Liver (tissue), 9 donors: ENCODE data around the gene RBX1. TPM values are rescaled to one million over a fixed set of nuclear protein-coding genes. Genes with fewer than 3 reads are reported as not detected.

Source experiments
- DNase-seq: peaks from one replicate; pipeline ENCODE4 v3.0.0-alpha.2; 2017; ENCODE audit warnings: low spot score
- H3K27ac ChIP-seq, 2 donors: one replicate each; pipeline ENCODE4 v1.7.0; 2013; ENCODE audit warnings: inconsistent platforms in 2 of 2, low read length in 2 of 2, control low read depth in 1 of 2, low read depth in 1 of 2, mild to moderate bottlenecking in 1 of 2
- H3K27me3 ChIP-seq, 4 donors: one replicate each; pipeline versions ENCODE4 v1.6.1 to v1.7.0; 2013; ENCODE audit warnings: low read length in 3 of 4, inconsistent platforms in 1 of 4, mild to moderate bottlenecking in 1 of 4, moderate library complexity in 1 of 4; ENCODE audit not compliant: control insufficient read depth in 4 of 4, insufficient read depth in 4 of 4
- H3K36me3 ChIP-seq, 4 donors: one replicate each; pipeline versions ENCODE4 v1.6.1 to v1.7.0; 2013; ENCODE audit warnings: low read length in 3 of 4, mild to moderate bottlenecking in 3 of 4, low read depth in 1 of 4, moderate library complexity in 1 of 4; ENCODE audit not compliant: control insufficient read depth in 4 of 4, insufficient read depth in 3 of 4
- H3K4me1 ChIP-seq, 4 donors: one replicate each; pipeline versions ENCODE4 v1.6.1 to v1.7.0; 2013; ENCODE audit warnings: low read length in 3 of 4, mild to moderate bottlenecking in 3 of 4, moderate library complexity in 1 of 4; ENCODE audit not compliant: control insufficient read depth in 4 of 4, insufficient read depth in 4 of 4
- H3K4me3 ChIP-seq, 3 donors: one replicate each; pipeline versions ENCODE4 v1.6.1 to v1.7.0; 2013; ENCODE audit warnings: low read length in 3 of 3, control low read depth in 1 of 3, low read depth in 1 of 3, mild to moderate bottlenecking in 1 of 3
- H3K9ac ChIP-seq, 2 donors: one replicate each; pipeline ENCODE4 v1.7.0; 2013; ENCODE audit warnings: low read length in 2 of 2, mild to moderate bottlenecking in 2 of 2, moderate library complexity in 2 of 2, control low read depth in 1 of 2, low read depth in 1 of 2
- H3K9me3 ChIP-seq, 4 donors: one replicate each; pipeline versions ENCODE4 v1.6.1 to v1.7.0; 2013; ENCODE audit warnings: low read length in 3 of 4; ENCODE audit not compliant: control insufficient read depth in 4 of 4
- ATF3 ChIP-seq: IDR thresholded peaks from 2 replicates; pipeline ENCODE4 v1.6.1; 2016; ENCODE audit warnings: antibody characterized with exemption
- CTCF ChIP-seq: fragments of 150-350 bp; IDR thresholded peaks from 2 replicates; pipeline ENCODE4 v1.5.1; 2017; ENCODE audit warnings: improper control_type of control experiment, low read depth, low read length; ENCODE audit not compliant: missing input control
- EGR1 ChIP-seq, 2 donors: IDR thresholded peaks; 2 replicates each; pipeline ENCODE4 v1.6.1; 2016 to 2018; ENCODE audit warnings: antibody characterized with exemption in 2 of 2, low read depth in 2 of 2
- FOXA1 ChIP-seq: IDR thresholded peaks from 2 replicates; pipeline ENCODE4 v1.6.1; 2016; ENCODE audit warnings: antibody characterized with exemption
- FOXA2 ChIP-seq: IDR thresholded peaks from 2 replicates; pipeline ENCODE4 v1.6.1; 2016; ENCODE audit warnings: antibody characterized with exemption
- GABPA ChIP-seq, 2 donors: IDR thresholded peaks in 1 of 2; conservative IDR thresholded peaks in 1 of 2; 2 replicates each; pipeline ENCODE4 v1.6.1; 2016; ENCODE audit warnings: antibody characterized with exemption in 2 of 2, mild to moderate bottlenecking in 1 of 2, moderate library complexity in 1 of 2
- HNF4A ChIP-seq, 2 donors: conservative IDR thresholded peaks; 2 replicates each; pipeline ENCODE4 v1.6.1; 2016; ENCODE audit warnings: antibody characterized with exemption in 2 of 2, mild to moderate bottlenecking in 2 of 2
- HNF4G ChIP-seq: IDR thresholded peaks from 2 replicates; pipeline ENCODE4 v1.6.1; 2016; ENCODE audit warnings: antibody characterized with exemption
- JUND ChIP-seq, 2 donors: IDR thresholded peaks; 2 replicates each; pipeline ENCODE4 v1.6.1; 2016; ENCODE audit warnings: antibody characterized with exemption in 2 of 2
- MAX ChIP-seq: IDR thresholded peaks from 2 replicates; pipeline ENCODE4 v1.6.1; 2016; ENCODE audit warnings: antibody characterized with exemption
- NR2F2 ChIP-seq: IDR thresholded peaks from 2 replicates; pipeline ENCODE4 v1.6.1; 2016; ENCODE audit warnings: antibody characterized with exemption
- RAD21 ChIP-seq, 2 donors: IDR thresholded peaks; 2 replicates each; pipeline ENCODE4 v1.6.1; 2016; ENCODE audit warnings: antibody characterized with exemption in 2 of 2, mild to moderate bottlenecking in 2 of 2
- REST ChIP-seq: IDR thresholded peaks from 2 replicates; pipeline ENCODE4 v1.6.1; 2016; ENCODE audit warnings: antibody characterized with exemption, mild to moderate bottlenecking
- RXRA ChIP-seq, 2 donors: IDR thresholded peaks; 2 replicates each; pipeline ENCODE4 v1.6.1; 2017 to 2018; ENCODE audit warnings: antibody characterized with exemption in 2 of 2, mild to moderate bottlenecking in 1 of 2
- SP1 ChIP-seq: IDR thresholded peaks from 2 replicates; pipeline ENCODE4 v1.6.1; 2018; ENCODE audit warnings: antibody characterized with exemption, mild to moderate bottlenecking
- TAF1 ChIP-seq: conservative IDR thresholded peaks from 2 replicates; pipeline ENCODE4 v1.6.1; 2016; ENCODE audit warnings: antibody characterized with exemption, mild to moderate bottlenecking
- YY1 ChIP-seq: IDR thresholded peaks from 2 replicates; pipeline ENCODE4 v1.6.1; 2016; ENCODE audit warnings: antibody characterized with exemption, mild to moderate bottlenecking
- ZBTB33 ChIP-seq: IDR thresholded peaks from 2 replicates; pipeline ENCODE4 v1.6.1; 2016; ENCODE audit warnings: antibody characterized with exemption
- WGBS: extraction: QIAGEN DNeasy Blood & Tissue Kit; methylation state at CpG from one replicate; pipeline ENCODE4 v1.1.7; 2013; 5-methylcytosine and 5-hydroxymethylcytosine counted together
- polyA plus RNA-seq, 2 donors: library from polyadenylated mRNA; stranded (reverse) in 1 of 2; unstranded in 1 of 2; fragments of 200-250 nt in 1 of 2; fragments of >200 nt in 1 of 2; fragmentation: Nextera tagmentation in 1 of 2; extraction: Ambion mirVana in 1 of 2; gene quantifications; one replicate each; pipeline versions ENCODE4 v1.2.1 to v1.2.3, GENCODE V29; 2013 to 2015
- total RNA-seq, 2 donors: library from RNA; depleted of rRNA; stranded (reverse); fragments of >200 nt; gene quantifications; one replicate each; pipeline ENCODE4 v1.2.3, GENCODE V29; 2014
- donor health status: healthy.
- donor health status: healthy.
- donor health status: healthy.
- donor health status: healthy.
- donor health status: healthy.

Gene RBX1
- total RNA-seq: 10 to 100 TPM; 11.0 to 85.3 TPM
- 10 to 100 TPM; 22.5 to 69.5 TPM for polyA plus RNA-seq

- peaks cover 1 to 11% (median 6%) of the 10 kb centered on the region in 4 donors for H3K36me3 ChIP-seq
- WGBS: under 1% methylated on average over 86 of the region's 86 CpGs
- DNase-seq: peak; percentile 99
- TF ChIP-seq EGR1 (IDR thresholded peaks at IDR 0.05; ENCODE audit: low read depth in 2 of 2): peak; percentile 69 to 88
- TF ChIP-seq MAX: peak; percentile 14
- TF ChIP-seq JUND (IDR thresholded peaks at IDR 0.05): no peak
- peak; percentile 99 for TF ChIP-seq YY1
- peak; percentile 76 for TF ChIP-seq SP1
- peak in 1 of 2 donors; percentile 78 for TF ChIP-seq GABPA (IDR thresholded peaks at IDR 0.05 in 1 of 2, conservative IDR thresholded peaks at IDR 0.05 in 1 of 2)
- TF ChIP-seq HNF4A (conservative IDR thresholded peaks at IDR 0.05): no peak
- no peak for TF ChIP-seq ATF3
- TF ChIP-seq ZBTB33: no peak
- TF ChIP-seq NR2F2: no peak
- TF ChIP-seq HNF4G: no peak
- no peak for TF ChIP-seq FOXA2
- TF ChIP-seq REST: peak; percentile 13
- no peak for TF ChIP-seq CTCF
- TF ChIP-seq RXRA (IDR thresholded peaks at IDR 0.05): no peak
- TF ChIP-seq TAF1: peak; percentile 17
- peak in 1 of 2 donors; percentile 10 for TF ChIP-seq RAD21 (IDR thresholded peaks at IDR 0.05)
- TF ChIP-seq FOXA1: no peak
- H3K4me3 ChIP-seq: peak within 1 kb of the TSS; percentile 89 to 100 (median 90)
- H3K9me3 ChIP-seq: no peaks in the 10 kb centered on the region
- H3K27me3 ChIP-seq: no peaks in the 10 kb centered on the region
- H3K9ac ChIP-seq: peak within 1 kb of the TSS; percentile 57 to 94
- peak within 1 kb of the TSS; percentile 92 to 95 for H3K27ac ChIP-seq
- peaks cover 3 to 17% (median 10%) of the 10 kb centered on the region in 4 donors for H3K4me1 ChIP-seq
Observed at GRCh38 chr22:40950962-40951794, at the start of gene RBX1. Gene RBX1, plus strand, starts transcription at chr22:40951378. Its CDS starts 21 bp downstream, at chr22:40951399.
